K562 (cell line): Measurements from ENCODE around the gene TMEM121B. TPM values are rescaled to one million over a fixed set of nuclear protein-coding genes. Genes with fewer than 3 reads are reported as not detected.
A peak's percentile ranks its signal among the peaks of the same experiment; 100 is the strongest.

Experiments
- ATAC-seq: fragments of 200-7000 bp; cut with Tn5 transposase; 3 replicates; pipeline ENCODE4 v1.9.1; 2020; ENCODE audit warnings: moderate library complexity
- BruUV-seq: library from RNA; stranded (reverse); fragments of 400-500 nt; replicated peaks from 2 replicates; lab custom pipeline; 2021; lab: Mats Ljungman, UMichigan
- CTCF ChIA-PET: fragments of 300-600 bp; formaldehyde crosslinking; extraction: SDS; loops from one replicate; lab custom pipeline; 2021; ENCODE audit warnings: low intra/inter-chr PET ratio; lab: Yijun Ruan, JAX
- POLR2A ChIA-PET: fragments of 300-600, 350-650 bp; sonication (Branson Sonifier 250); formaldehyde crosslinking; extraction: SDS; loops from one replicate; lab custom pipeline; 2021; ENCODE audit warnings: antibody characterized with exemption, inconsistent platforms; lab: Yijun Ruan, JAX
- DNase-seq, 4 experiments: peaks; one replicate each; pipeline versions ENCODE4 v3.0.0 to v3.0.0-alpha.2; 2011 to 2018; ENCODE audit warnings: low spot score in 3 of 4, mixed read lengths in 3 of 4; ENCODE audit errors: extremely low read depth in 1 of 4
- FAIRE-seq: peaks from 2 replicates; lab custom pipeline; 2011; peaks lifted over from hg19 to GRCh38; lab: Jason Lieb, UNC
- H2AFZ ChIP-seq: 2 replicates; pipeline ENCODE4 v1.6.0; 2011; ENCODE audit warnings: low read depth, low read length, control low read depth, inconsistent platforms
- H3K27ac ChIP-seq: fragments of 200-600 bp; 3 replicates; pipeline ENCODE4 v1.8.0; 2011; ENCODE audit warnings: low read depth, mild to moderate bottlenecking, control low read depth, inconsistent platforms, low read length, moderate library complexity, mixed read lengths; ENCODE audit errors: extremely low read depth
- H3K27me3 ChIP-seq, 2 experiments: fragments of 300-600 bp in 1 of 2; 2 replicates in 1 of 2; 3 replicates in 1 of 2; pipeline versions ENCODE4 v1.6.0 to v1.8.0; 2011; ENCODE audit warnings: inconsistent platforms in 2 of 2, low read length in 2 of 2, mild to moderate bottlenecking in 1 of 2, mixed read lengths in 1 of 2, moderate library complexity in 1 of 2; ENCODE audit not compliant: control insufficient read depth in 2 of 2, insufficient read depth in 2 of 2
- H3K36me3 ChIP-seq: fragments of 300-600 bp; 3 replicates; pipeline ENCODE4 v1.8.0; 2011; ENCODE audit warnings: mild to moderate bottlenecking, low read length, inconsistent platforms; ENCODE audit not compliant: control insufficient read depth, insufficient read depth
- H3K4me1 ChIP-seq, 2 experiments: fragments of 200-600 bp in 1 of 2; replicated peaks in 1 of 2; 2 replicates in 1 of 2; 3 replicates in 1 of 2; pipeline versions ENCODE4 v1.5.1 to v1.8.0; 2011; ENCODE audit warnings: inconsistent platforms in 2 of 2, low read length in 2 of 2, mild to moderate bottlenecking in 1 of 2, mixed read lengths in 1 of 2, moderate library complexity in 1 of 2; ENCODE audit not compliant: control insufficient read depth in 2 of 2, insufficient read depth in 2 of 2
- H3K4me2 ChIP-seq: 2 replicates; pipeline ENCODE4 v1.6.1; 2011; ENCODE audit warnings: low read length, control low read depth, inconsistent platforms, mixed read lengths; ENCODE audit not compliant: insufficient read depth
- H3K4me3 ChIP-seq: fragments of 200-600 bp; sonication (generic), shearing (Covaris generic); 2 replicates; pipeline ENCODE4 v1.5.1; 2016; ENCODE audit warnings: control low read depth, inconsistent platforms
- H3K79me2 ChIP-seq: fragments of 200-600 bp; 3 replicates; pipeline ENCODE4 v1.8.0; 2011; ENCODE audit warnings: low read length, inconsistent platforms; ENCODE audit not compliant: control insufficient read depth, insufficient read depth
- H3K9ac ChIP-seq, 2 experiments: 2 replicates each; pipeline versions ENCODE4 v1.6.0 to v1.6.1; 2011; ENCODE audit warnings: low read depth in 2 of 2, low read length in 2 of 2, control low read depth in 1 of 2, inconsistent platforms in 1 of 2, mild to moderate bottlenecking in 1 of 2, mixed read lengths in 1 of 2; ENCODE audit not compliant: insufficient read depth in 1 of 2
- H3K9me1 ChIP-seq: one replicate; pipeline ENCODE4 v1.6.0; 2011; ENCODE audit warnings: inconsistent platforms, mild to moderate bottlenecking, low read length, moderate library complexity; ENCODE audit not compliant: control insufficient read depth, insufficient read depth
- H3K9me3 ChIP-seq: replicated peaks from 2 replicates; pipeline ENCODE4 v1.5.1; 2011; ENCODE audit warnings: low read depth, low read length, inconsistent platforms; ENCODE audit not compliant: control insufficient read depth, insufficient read depth
- H4K20me1 ChIP-seq: replicated peaks from 2 replicates; pipeline ENCODE4 v1.6.1; 2011; ENCODE audit warnings: low read length, inconsistent platforms, mixed read lengths; ENCODE audit not compliant: control insufficient read depth, insufficient read depth
- CTCF ChIP-seq, 3 experiments: IDR thresholded peaks in 2 of 3; conservative IDR thresholded peaks in 1 of 3; 2 replicates each; pipeline ENCODE4 v1.5.1; 2011 to 2012; ENCODE audit warnings: low read length in 3 of 3, mild to moderate bottlenecking in 3 of 3, control low read depth in 2 of 3, improper control_type of control experiment in 1 of 3, inconsistent platforms in 1 of 3, low read depth in 1 of 3, mixed read lengths in 1 of 3, moderate library complexity in 1 of 3; ENCODE audit not compliant: insufficient read depth in 2 of 3
- HMBOX1 ChIP-seq: sonication (generic); IDR thresholded peaks from 2 replicates; pipeline ENCODE4 v1.6.1; 2016
- RAD21 ChIP-seq, 2 experiments: fragments of 250-450 bp in 1 of 2; fragments of 450-650 bp in 1 of 2; sonication (Bioruptor Pico) in 1 of 2; formaldehyde crosslinking in 1 of 2; IDR thresholded peaks in 1 of 2; conservative IDR thresholded peaks in 1 of 2; 2 replicates each; pipeline versions ENCODE4 v1.4.0 to v1.8.0; 2020 to 2022; ENCODE audit warnings: mild to moderate bottlenecking in 2 of 2, moderate library complexity in 1 of 2
- WGBS: fragments of 100-300 bp; shearing (Covaris generic); methylation state at CpG from one replicate; pipeline ENCODE4 v1.1.6; 2016; ENCODE audit warnings: low coverage, mixed read lengths; ENCODE audit not compliant: insufficient coverage; ENCODE audit errors: missing lambda C conversion rate; 5-methylcytosine and 5-hydroxymethylcytosine counted together
- in situ Hi-C: fragments of 300-500 bp; cut with MboI; formaldehyde crosslinking; loops from 4 replicates; pipeline ENCODE4 v1.15.0; 2018; ENCODE audit warnings: inconsistent platforms, mixed read lengths
- intact Hi-C: fragments of 100-400 bp; cut with micrococcal nuclease; formaldehyde crosslinking; loops from 2 replicates; pipeline ENCODE4 v1.14.2; 2022
- polyA plus RNA-seq, 8 experiments: library from polyadenylated mRNA; depleted of rRNA in 4 of 8; stranded (reverse) in 5 of 8; unstranded in 3 of 8; fragments of >200 nt; fragmentation: Nextera tagmentation in 2 of 8; fragmentation: Illumina TruSeq in 1 of 8; extraction: Ambion mirVana in 2 of 8; extraction: Trizol in 1 of 8; gene quantifications; 2 replicates each; pipeline versions ENCODE4 v1.2.1 to v1.2.3, GENCODE V29; 2011 to 2014; ENCODE audit warnings: inconsistent platforms in 1 of 8, missing spikeins in 1 of 8
- total RNA-seq, 7 experiments: library from RNA; depleted of rRNA in 6 of 7; stranded (reverse); fragments of >200 nt in 6 of 7; fragmentation: Illumina TruSeq in 2 of 7; extraction: Trizol in 2 of 7; gene quantifications; 2 replicates each; pipeline versions ENCODE4 v1.2.1 to v1.2.3, GENCODE V29; 2011 to 2021; ENCODE audit warnings: low replicate concordance in 1 of 7

The TMEM121B gene
- total and polyA plus RNA-seq, 9 of the 15 experiments (the other 6 are each of a cell fraction or from before 2014, with no cell fraction given) = 0.03 to 0.07 (median 0.03) TPM; not detected in 6

GRCh38 chr22:17164392-17165024, 43.3 kb upstream of the TMEM121B start:
- peak; percentile 40; the same call in 2 of the 3 replicates for ATAC-seq
- Histone ChIP-seq H3K9ac (no peak overlapping the region), H3K27ac (no peak overlapping the region), H3K27me3 (peaks cover 20 to 45% of the 10 kb centered on the region in 2 experiments), H3K4me3 (no peak overlapping the region), H3K9me1 (no peaks in the 10 kb centered on the region), H3K4me2 (no peak overlapping the region), H3K9me3 (no peaks in the 10 kb centered on the region), H3K36me3 (no peaks in the 10 kb centered on the region), H3K4me1 (peaks cover 0 to 2% of the 10 kb centered on the region in 2 experiments; a peak in 2 of 5 replicates), H4K20me1 (0 out of 2 replicates have a peak, but pooled peaks cover 4% of the 10 kb centered on the region), H3K79me2 (no peaks in the 10 kb centered on the region), H2AFZ (no peak overlapping the region)
- ChIA-PET POLR2A (no interaction called here), CTCF (no interaction called here)
- 0% methylated on average over 3 of the region's 3 CpGs for WGBS
- TF ChIP-seq RAD21 (CRISPR knock-in tag; conservative IDR thresholded peaks at IDR 0.05 in 1 of 2, IDR thresholded peaks at IDR 0.05 in 1 of 2) (0 out of 4 replicates have a peak, but pooled peaks of 1 of the 2 experiments have one; percentile 10), CTCF (IDR thresholded peaks at IDR 0.05 in 2 of 3, conservative IDR thresholded peaks at IDR 0.05 in 1 of 3; ENCODE audit: insufficient read depth in 2 of 3, low read depth in 1 of 3, low read length in 3 of 3) (peak; percentile 10 to 47 (median 36); a peak in 3 of 6 replicates), HMBOX1 (no peak)
- intact Hi-C loops = no loop called here
- peak; percentile 52 for FAIRE-seq
- in situ Hi-C loops = no loop called here
- BruUV-seq = no TSS peak
- peak in 2 of 4 experiments; percentile 44 to 46 for DNase-seq
